Measurements from ENCODE around the gene LGI2.
"Not testable (repeated sequence)": the region's sequence is repeated elsewhere in the genome, so short reads cannot be mapped to it uniquely, and the experiment has no call there.

The LGI2 gene

GRCh38 chr4:25059791-25060190 is 29.0 kb upstream of the LGI2 start:
- Histone ChIP-seq H3K9me3 (replicated peaks; ENCODE audit: insufficient read depth, low read length) (no peaks in the 10 kb centered on the region), H3K36me3 (replicated peaks; ENCODE audit: insufficient read depth, low read length) (no peaks in the 10 kb centered on the region), H3K27ac (ENCODE audit: low read length) (no peak overlapping the region), H3K9me2 (replicated peaks; ENCODE audit: insufficient read depth, low read length) (no peaks in the 10 kb centered on the region), H3F3A (ENCODE audit: insufficient read depth, low read length) (no peaks in the 10 kb centered on the region), H3K4me3 (ENCODE audit: low read length) (no peak overlapping the region), H4K20me1 (ENCODE audit: insufficient read depth, low read length) (no peaks in the 10 kb centered on the region), H3K9ac (ENCODE audit: low read length) (no peak overlapping the region), H3K27me3 (replicated peaks; ENCODE audit: insufficient read depth, low read length) (no peaks in the 10 kb centered on the region), H3K4me1 (ENCODE audit: low read length) (peaks cover 4% of the 10 kb centered on the region; the same call in 1 of the 2 replicates), H2AFZ (ENCODE audit: low read length) (no peak overlapping the region), H3K4me2 (ENCODE audit: low read depth, low read length) (no peak overlapping the region), H3K79me2 (ENCODE audit: low read length) (no peaks in the 10 kb centered on the region)
- TF ChIP-seq EZH2 (optimal IDR thresholded peaks at IDR 0.05; ENCODE audit: low read depth, low read length), result no peak
- TF ChIP-seq, protein P1, sequence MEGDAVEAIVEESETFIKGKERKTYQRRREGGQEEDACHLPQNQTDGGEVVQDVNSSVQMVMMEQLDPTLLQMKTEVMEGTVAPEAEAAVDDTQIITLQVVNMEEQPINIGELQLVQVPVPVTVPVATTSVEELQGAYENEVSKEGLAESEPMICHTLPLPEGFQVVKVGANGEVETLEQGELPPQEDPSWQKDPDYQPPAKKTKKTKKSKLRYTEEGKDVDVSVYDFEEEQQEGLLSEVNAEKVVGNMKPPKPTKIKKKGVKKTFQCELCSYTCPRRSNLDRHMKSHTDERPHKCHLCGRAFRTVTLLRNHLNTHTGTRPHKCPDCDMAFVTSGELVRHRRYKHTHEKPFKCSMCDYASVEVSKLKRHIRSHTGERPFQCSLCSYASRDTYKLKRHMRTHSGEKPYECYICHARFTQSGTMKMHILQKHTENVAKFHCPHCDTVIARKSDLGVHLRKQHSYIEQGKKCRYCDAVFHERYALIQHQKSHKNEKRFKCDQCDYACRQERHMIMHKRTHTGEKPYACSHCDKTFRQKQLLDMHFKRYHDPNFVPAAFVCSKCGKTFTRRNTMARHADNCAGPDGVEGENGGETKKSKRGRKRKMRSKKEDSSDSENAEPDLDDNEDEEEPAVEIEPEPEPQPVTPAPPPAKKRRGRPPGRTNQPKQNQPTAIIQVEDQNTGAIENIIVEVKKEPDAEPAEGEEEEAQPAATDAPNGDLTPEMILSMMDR (IDR thresholded peaks at IDR 0.05; ENCODE audit: low read length), result no peak
- no peak for TF ChIP-seq EZH2phosphoT487 (IDR thresholded peaks at IDR 0.05; ENCODE audit: low read length)
- no peak for DNase-seq

GRCh38 chr4:25058796-25059195 is 28.1 kb upstream of the LGI2 start:
- Histone ChIP-seq H3K9me2 (replicated peaks; ENCODE audit: insufficient read depth, low read length) (no peaks in the 10 kb centered on the region), H2AFZ (ENCODE audit: low read length) (no peak overlapping the region), H3K4me1 (ENCODE audit: low read length) (peaks cover 9% of the 10 kb centered on the region; the same call in 1 of the 2 replicates), H3K27ac (ENCODE audit: low read length) (no peak overlapping the region), H3K4me3 (ENCODE audit: low read length) (no peak overlapping the region), H4K20me1 (ENCODE audit: insufficient read depth, low read length) (no peaks in the 10 kb centered on the region), H3K9ac (ENCODE audit: low read length) (no peak overlapping the region), H3F3A (ENCODE audit: insufficient read depth, low read length) (no peaks in the 10 kb centered on the region), H3K79me2 (ENCODE audit: low read length) (no peaks in the 10 kb centered on the region), H3K4me2 (ENCODE audit: low read depth, low read length) (no peak overlapping the region), H3K9me3 (replicated peaks; ENCODE audit: insufficient read depth, low read length) (no peaks in the 10 kb centered on the region), H3K36me3 (replicated peaks; ENCODE audit: insufficient read depth, low read length) (no peaks in the 10 kb centered on the region), H3K27me3 (replicated peaks; ENCODE audit: insufficient read depth, low read length) (no peaks in the 10 kb centered on the region)
- TF ChIP-seq EZH2 (optimal IDR thresholded peaks at IDR 0.05; ENCODE audit: low read depth, low read length), result no peak
- TF ChIP-seq, protein P1 (IDR thresholded peaks at IDR 0.05; ENCODE audit: low read length), result no peak
- TF ChIP-seq EZH2phosphoT487 (IDR thresholded peaks at IDR 0.05; ENCODE audit: low read length), result no peak
- DNase-seq, result no peak

- no peaks in the 10 kb centered on the region for H4K20me1 ChIP-seq (ENCODE audit: insufficient read depth, low read length)
These were observed 26.6 kb upstream of the LGI2 start for GRCh38 chr4:25057299-25057698.

DNA sequence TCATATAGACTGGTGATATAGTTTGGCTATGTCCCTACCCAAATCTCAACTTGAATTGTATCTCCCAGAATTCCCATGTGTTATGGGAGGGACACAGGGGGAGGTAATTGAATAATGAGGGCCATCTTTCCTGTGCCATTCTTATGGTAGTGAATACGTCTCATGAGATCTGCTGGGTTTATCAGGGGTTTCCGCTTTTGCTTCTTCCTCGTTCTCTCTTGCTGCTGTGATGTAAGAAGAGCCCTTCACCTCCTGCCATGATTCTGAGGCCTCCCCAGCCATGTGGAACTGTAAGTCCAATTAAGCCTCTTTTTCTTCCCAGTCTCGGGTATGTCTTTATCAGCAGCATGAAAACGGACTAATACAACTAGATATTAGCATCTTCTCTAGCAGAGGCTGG is 21.3 kb upstream of the LGI2 start:
- not testable (repeated sequence) for H3K4me3 ChIP-seq (ENCODE audit: low read length); H3K79me2 ChIP-seq (ENCODE audit: low read length); H4K20me1 ChIP-seq (ENCODE audit: insufficient read depth, low read length); H3K4me1 ChIP-seq (ENCODE audit: low read length); DNase-seq; H3K9me2 ChIP-seq (replicated peaks; ENCODE audit: insufficient read depth, low read length); H3K9me3 ChIP-seq (replicated peaks; ENCODE audit: insufficient read depth, low read length); H3K36me3 ChIP-seq (replicated peaks; ENCODE audit: insufficient read depth, low read length); H2AFZ ChIP-seq (ENCODE audit: low read length); H3K27me3 ChIP-seq (replicated peaks; ENCODE audit: insufficient read depth, low read length); H3K9ac ChIP-seq (ENCODE audit: low read length); H3F3A ChIP-seq (ENCODE audit: insufficient read depth, low read length); H3K4me2 ChIP-seq (ENCODE audit: low read depth, low read length); H3K27ac ChIP-seq (ENCODE audit: low read length)

More at GRCh38 chr4:25057299-25057698, 26.6 kb upstream of the LGI2 start:
- no peaks in the 10 kb centered on the region for H3K36me3 ChIP-seq (replicated peaks; ENCODE audit: insufficient read depth, low read length)
- no peaks in the 10 kb centered on the region for H3F3A ChIP-seq (ENCODE audit: insufficient read depth, low read length)
- no peak for DNase-seq
- no peak overlapping the region for H3K4me2 ChIP-seq (ENCODE audit: low read depth, low read length)
- H3K79me2 ChIP-seq (ENCODE audit: low read length), result no peaks in the 10 kb centered on the region
- no peaks in the 10 kb centered on the region for H3K27me3 ChIP-seq (replicated peaks; ENCODE audit: insufficient read depth, low read length)
- no peaks in the 10 kb centered on the region for H3K9me2 ChIP-seq (replicated peaks; ENCODE audit: insufficient read depth, low read length)
- no peak overlapping the region for H3K27ac ChIP-seq (ENCODE audit: low read length)
- H2AFZ ChIP-seq (ENCODE audit: low read length), result no peak overlapping the region
- H3K9me3 ChIP-seq (replicated peaks; ENCODE audit: insufficient read depth, low read length), result no peaks in the 10 kb centered on the region
- no peak overlapping the region for H3K9ac ChIP-seq (ENCODE audit: low read length)
- H3K4me3 ChIP-seq (ENCODE audit: low read length), result no peak overlapping the region
- TF ChIP-seq EZH2phosphoT487 (IDR thresholded peaks at IDR 0.05; ENCODE audit: low read length) (no peak), EZH2 (optimal IDR thresholded peaks at IDR 0.05; ENCODE audit: low read depth, low read length) (no peak)
- TF ChIP-seq, protein P1 (IDR thresholded peaks at IDR 0.05; ENCODE audit: low read length), result no peak
- peaks cover 9% of the 10 kb centered on the region; the same call in 1 of the 2 replicates for H3K4me1 ChIP-seq (ENCODE audit: low read length)

Measured in MM.1S (cell line).